ELR (cell line): ENCODE data around the gene C5.
A peak's percentile ranks its signal among the peaks of the same experiment; 100 is the strongest.

Source experiments
- DNase-seq: peaks from one replicate; pipeline ENCODE4 v3.0.0-alpha.2; 2015; ENCODE audit warnings: low read depth

The C5 gene

DNA sequence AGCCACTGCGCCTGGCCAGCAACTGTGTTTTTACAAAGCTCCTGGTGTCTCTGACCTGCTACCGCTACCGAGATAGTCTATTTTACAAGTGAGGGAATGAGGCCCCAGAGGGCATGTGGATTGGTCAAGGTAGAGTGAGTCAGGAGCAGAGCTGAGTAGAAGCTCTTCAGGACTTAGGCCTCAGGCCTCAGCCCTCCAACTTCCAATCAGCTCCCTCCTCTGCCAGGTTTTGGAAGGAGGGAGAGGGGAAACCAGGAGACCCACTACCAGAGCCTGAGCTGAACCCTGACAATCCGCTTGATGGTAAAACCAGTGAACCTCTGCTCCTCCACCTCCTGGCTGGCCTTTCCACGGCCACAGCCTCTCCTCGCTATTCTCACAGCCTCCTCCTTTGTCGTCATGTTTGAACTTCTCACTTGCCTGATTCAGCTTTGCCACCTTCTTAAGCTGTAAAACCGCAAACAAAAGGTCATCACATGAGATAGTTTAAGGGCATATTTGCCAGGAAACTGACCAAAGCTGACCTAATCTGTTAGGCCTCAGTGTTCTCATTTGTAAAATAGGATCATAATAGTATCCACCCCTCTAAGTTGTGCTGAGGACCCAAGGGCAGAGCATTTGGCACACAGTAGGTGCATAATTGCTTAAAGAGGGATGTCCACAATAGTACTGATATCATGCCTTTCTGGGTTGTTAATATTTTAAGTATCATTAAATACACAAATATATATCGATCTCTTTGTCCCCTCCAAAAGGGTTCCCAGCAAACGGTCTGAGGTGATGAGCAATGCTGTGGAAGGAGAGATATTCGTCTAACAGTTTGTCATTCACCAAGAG is 125.2 kb downstream of the C5 start:
- DNase-seq, result peak; percentile 39

DNA sequence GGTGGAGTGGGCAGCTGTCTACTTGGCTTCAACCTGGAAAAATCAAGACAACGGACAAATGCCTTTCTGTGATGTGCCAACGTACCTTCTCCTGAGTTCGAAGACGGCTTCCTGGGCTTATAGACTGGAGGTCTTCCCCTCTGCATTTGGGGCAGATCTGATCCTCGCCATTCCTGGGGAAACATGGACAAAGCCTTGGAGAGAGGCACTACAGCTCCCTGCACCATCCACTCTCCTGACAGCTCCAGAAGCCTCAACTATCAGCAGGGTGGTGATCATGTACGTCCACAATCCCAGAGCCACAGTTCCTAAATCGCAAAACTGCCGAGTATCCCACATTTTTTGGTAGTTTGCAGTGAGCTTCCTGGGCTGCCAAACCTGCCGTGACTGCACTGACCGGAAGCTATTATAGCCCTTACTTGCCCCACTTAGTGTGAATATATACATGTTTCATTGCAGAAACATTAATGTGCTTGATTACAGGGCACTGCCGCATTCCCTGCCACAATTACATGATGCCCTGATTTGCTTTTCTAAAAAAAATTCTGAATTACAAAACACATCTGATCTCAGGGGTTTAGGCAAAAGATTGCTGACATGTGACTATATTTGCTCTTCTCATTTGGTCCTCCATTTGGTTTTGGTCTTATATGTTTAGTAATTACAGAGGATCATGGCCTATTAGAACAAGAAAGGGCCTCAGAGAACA is 126.3 kb downstream of the C5 start:
- DNase-seq, result no peak

DNA sequence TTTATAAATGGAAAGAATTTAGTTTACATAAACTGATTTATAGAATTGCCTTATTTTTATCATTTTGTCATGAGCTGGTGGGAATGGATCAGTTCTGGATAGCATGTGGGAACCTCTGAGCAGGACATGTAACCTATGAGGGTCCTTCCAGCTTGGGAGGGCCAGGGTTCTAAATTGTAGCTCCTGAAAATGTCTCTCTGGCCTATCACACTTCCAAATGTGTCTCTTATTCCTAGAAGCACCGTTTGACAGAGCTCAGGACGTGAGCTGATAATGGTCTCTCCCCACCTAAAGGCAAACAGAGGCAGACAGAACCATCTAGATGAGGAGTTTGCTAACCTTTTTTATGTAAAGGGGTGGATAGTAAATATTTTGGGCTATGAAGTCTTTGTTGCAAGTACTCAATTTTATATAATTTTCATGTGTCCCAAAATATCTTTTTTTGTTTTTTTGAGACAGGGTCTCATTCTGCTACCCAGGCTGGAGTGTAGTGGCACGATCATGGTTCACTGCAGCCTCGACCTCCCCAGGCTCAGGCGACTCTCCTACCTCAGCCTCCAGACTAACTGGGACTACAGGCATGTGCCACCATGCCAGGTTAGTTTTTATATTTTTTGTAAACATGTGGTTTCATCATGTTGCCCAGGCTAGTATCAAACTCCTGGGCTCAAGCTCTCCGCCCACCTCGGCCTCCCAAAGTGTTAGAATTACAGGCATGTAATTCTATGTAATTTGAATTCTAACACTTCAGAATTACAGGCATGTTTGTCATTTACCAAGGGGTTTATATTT is 127.5 kb downstream of the C5 start:
- no peak for DNase-seq

DNA sequence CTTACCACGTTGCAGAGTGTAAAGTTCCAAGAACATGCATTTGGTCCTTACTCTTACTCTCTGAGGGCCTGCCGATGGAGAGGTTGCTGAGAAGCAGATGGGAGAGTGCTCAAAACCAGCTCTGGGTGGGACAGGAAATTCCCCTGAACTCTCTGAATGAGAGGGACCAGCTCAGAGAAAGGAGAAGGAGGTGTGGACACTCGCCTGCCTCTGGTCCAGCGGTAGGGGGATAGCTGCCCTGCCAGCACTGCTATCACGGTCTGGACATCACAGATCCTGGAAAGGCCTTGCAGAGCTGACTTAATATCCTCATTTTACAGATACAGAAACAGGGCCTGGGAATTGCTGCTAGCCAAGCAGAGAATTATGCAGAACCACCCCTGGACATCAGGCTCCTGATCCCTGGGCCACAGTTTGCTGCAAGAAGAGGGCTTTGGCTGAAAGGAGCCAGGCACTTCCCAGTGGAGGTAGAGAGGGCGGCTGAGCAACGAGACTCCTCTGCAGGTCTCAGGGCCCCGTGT is 128.4 kb downstream of the C5 start:
- DNase-seq, result no peak

DNA sequence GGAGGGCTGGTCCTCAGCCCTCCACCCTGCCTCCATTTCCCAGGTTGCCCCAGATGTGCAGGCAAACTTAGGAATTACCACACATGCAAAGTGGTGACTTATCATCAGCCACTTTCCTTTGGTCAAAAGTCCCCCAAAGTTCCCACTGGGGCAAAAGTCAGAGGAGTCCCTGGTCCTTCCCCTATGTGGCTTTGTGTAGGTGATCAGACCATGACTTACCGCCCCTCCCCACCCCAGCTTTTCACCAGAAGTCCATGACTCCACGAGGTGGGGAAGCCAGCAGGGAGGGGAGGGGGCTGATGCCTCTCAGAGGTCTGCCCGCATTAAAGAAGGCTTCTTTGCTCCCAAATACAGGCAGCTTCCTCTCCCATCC is 129.3 kb downstream of the C5 start:
- DNase-seq, result no peak

DNA sequence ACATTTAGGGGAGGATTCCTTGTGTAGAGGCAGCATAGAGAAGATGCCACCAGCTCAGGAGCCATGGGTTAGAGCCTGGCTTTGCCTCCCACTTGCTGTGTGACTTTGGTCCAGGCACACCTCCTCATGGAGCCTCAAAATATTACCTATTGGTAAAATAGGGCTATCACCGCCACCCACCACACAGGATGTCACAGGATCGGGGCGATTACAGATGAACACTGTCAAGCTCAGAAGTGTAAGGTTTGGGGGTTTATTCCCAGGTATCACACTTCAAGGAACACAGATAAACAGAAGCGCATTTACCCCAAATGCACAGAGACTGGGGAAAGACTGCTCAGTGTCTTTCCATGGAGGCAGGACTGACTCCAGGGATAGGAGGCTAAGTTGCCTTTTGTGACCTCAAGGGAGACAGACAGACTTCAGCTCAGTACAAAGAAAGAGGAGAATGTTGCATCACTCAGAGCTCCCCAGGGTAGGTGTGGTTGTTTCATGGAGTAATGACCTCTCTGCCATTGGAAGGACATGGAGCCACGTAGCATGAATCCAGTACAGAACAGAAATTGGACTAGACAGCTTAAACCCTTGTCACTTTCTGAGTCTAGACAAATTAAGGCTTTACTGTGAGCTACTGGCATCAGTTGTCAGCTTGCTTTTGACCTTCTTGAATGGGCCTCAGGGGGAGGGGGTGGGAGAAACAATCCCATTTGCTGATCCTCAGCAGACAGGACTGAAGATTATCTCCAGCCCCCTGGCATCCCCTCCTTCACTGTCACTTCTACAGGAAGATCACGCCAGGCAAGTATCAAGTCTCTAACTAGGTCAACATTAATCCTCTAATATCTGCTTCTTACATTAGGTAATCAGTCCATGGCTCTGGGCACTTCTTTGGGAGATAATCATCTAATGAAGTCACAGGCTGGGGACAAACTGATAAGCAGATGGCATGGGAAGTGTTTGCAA is 130.0 kb downstream of the C5 start:
- DNase-seq, result no peak

DNA sequence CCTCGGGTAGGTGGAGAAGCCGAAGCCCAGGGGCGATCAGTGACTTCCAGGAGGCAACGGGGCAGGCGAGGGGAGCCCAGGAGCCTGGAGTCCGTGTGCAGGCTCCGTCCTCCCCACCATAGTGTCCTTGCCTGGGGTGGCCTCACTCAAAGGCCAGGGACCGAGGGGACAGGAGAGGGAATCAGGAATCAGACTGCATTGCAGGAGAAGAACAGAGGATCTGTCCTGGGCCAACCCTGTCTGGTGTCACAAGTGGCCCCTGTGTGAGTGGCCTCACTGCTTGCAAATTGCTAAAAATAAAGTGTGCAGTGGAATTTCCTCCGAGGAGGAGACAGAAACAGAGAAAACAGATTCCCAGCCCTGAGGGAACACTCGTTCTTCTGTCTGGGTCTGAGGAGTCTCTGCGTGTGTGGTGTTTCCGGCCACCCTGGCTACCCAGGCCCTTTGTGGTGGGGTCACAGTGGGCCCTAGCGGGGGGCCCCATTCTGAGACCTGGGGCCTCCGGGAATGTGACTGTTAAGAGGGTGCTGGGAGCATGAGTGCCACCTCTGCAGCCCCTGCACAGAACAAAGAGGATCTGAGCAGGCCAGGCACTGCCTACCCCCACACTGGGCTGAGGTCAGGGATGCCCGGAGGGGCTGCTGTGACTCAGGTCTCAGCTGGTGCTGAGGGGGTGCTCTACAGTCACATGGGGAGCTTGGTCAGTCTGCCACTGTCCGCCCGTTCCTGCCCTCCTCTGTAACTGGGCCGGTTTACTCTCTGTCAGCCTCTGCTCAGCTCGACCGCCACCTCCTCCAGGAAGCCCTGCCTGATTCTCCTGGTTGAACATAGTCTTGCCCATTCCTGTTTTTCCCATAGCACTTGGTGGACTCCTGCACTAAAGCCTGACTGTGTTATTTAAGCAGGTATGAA is 130.9 kb downstream of the C5 start:
- DNase-seq, result peak; percentile 70

DNA sequence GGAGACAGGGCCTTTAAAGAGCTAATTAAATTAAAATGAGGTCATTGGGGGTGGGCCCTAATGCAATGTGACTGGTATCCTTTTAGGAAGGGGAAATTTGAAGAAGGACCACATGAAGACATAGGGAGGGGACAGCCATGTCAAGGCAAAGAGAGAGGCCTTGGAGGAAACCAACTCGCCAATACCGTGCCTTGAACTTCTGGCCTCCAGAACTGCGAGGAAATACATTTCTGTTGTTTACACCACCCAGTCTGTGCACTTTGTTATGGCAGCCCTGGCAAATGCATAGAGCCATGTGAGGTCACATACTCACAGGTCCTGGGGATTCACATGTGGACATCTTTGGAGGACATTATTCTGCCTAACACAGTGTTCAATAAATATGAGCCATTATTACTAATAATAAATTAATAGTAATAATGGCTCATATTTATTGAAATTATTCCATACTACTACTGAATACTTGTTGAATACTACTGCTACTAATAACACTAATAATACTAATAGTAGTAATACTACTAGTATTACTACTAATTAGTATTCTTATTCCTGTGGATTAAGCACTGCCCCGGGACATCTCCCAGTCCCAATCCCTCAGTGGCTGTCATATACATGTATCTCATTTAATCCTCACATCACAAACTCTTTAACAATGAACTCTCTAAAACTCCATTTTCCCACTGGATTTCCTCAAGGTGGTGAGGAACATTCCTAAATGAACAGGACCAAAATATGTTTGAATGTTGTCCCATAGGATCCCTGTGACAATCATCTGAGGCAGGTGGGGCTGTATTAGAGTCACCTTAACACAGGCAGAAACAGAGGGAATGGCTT is 131.9 kb downstream of the C5 start:
- DNase-seq, result no peak

DNA sequence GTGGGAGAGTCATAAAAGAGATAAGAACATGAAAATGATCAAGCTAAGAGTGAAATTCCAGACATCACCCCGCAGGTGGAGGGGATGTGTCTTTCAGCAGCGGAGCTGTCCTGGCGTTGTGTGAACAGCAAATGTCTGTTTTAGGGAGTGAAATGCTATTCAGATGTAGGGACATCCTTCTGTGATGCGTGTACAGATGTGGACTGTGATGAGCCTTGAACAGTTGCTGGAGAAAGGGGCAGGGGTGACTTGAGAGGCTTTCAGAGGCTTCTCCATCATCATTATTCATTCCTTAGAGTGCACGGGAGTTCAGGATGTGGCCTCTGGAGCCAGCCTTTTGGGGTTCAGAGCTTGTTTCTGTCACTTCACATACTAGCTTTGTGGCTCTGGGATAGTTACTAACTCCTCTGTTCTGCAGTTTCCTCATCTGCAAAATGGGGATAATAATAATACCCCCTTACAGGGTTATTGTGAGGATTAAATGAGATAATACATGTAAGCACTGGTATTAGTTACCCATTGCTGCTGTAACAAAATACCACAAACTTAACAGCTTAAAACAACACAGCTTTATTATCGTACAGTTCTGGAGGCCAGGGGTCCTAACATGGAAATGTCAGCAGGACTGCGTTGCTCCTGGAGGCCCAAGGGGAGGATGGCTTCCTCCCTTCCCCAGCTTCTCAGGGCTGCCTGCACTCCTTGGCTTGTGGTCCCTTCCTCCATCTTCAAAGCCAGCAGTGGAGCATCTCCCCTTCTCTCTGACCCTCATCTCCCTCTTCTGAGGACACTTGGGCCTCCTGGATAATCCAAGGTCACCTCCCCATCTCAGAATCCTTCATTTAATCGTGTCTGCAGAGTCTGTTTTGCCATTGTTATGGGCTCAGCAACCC is 132.8 kb downstream of the C5 start:
- no peak for DNase-seq

DNA sequence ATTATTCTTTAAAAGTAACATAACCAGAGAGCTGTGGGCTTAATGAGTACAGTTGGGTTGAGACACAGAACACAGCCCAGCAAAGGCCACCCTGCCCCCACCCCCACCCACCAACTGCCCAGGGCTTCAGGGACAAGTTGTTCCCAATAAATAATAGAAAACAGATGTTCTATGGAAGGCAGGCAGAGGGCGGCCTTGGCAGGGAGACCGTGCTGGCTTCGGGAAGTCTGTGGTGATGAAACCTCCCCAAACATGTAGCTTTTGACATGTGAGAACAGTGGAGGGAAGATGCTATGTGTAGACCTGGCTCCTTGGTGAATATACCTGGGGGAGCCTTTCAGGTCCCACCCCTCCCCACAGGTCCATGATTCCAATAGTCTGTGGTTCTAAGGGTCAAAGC is 133.5 kb downstream of the C5 start:
- DNase-seq, result no peak

DNA sequence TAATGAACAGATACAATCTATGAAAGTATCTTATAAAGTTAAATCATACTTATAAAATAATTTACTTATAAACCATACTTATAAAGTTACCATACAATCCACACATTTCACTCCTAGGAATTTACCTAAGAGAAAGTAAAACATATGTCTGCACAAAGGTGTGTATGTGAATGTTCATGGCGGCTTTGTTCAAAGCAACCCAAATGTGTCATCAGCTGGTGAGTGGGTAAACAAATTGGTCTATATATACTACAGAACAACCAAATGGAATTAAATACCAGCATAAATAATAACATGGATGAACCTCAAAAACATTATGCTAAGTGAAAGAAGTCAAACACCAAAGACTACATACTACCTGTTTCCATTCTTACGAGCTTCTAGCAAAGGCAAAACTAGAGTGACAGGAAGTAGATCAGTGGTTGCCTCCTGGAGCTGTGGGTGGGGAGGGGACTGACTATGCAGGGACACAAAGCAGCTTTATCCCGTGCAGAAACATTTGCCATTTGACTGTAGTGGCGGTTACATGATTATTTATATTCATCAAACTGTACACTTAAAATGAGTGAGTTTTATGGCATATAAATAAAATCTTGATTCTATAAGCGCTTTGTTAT is 134.1 kb downstream of the C5 start:
- DNase-seq, result no peak

DNA sequence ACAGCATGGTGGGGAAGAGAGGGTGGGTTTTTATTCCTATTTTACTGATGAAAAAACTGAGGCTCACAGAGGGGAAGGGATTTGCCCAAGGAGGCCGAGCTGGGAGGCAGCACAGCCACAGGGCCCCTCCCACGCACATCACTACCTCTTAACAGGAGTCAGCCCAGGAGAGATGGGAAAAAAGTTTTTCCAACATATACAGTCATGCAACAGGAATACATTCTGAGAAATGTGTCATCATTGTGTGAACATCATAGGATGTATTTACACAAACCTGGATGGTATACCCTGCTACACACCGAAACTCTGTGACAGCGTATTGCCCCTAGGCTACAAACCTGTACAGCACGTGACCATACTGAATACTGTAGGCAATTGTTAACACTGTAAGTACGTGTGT is 135.1 kb downstream of the C5 start:
- peak; percentile 85 for DNase-seq

DNA sequence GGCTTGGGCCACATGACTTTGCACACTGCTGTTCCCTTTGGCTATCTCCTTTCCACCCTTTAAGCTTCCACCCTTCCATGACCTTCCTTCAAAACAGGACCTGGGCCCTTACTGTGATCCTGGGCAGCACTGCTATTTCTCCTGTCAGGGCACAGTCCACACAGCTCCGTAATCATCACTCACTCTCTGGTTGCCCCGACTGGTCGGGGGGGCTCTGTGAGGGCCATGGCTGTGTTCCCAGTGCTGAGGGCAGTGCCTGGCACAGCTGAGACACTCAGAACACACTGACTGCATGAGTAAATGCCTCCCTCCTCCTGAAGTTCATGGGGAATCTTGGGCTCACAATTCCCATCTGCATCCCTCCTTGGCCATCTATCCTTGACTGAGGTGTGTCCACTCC is 135.7 kb downstream of the C5 start:
- no peak for DNase-seq

DNA sequence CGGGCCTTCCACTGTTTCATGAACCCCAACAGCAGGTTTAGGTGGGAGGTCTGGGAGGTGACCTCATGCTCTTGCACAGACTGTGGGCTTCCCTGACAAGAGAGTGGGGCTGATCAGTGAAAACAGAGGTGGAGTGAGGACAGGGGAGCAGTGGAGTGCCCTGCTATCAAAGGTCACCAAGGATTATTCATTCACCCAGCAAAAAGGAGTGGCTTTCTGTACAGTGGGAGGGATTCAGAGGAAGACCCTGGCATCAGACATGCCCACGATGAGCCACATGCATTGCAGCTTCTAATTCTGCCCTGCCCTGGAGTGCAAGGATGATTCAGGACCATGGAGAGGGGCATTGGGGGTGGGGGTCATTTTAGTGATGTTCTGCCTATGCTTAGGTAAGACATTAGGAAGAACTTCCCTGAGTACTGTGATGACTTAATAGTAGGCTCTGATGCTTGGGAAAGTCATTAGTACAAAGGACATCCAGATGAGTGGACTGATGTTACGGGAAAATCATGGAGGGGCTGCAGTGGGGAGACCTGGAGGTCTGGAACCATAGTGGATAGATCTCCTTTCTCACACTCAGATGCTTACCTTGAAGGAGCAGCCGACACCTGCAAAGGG is 136.3 kb downstream of the C5 start:
- no peak for DNase-seq

DNA sequence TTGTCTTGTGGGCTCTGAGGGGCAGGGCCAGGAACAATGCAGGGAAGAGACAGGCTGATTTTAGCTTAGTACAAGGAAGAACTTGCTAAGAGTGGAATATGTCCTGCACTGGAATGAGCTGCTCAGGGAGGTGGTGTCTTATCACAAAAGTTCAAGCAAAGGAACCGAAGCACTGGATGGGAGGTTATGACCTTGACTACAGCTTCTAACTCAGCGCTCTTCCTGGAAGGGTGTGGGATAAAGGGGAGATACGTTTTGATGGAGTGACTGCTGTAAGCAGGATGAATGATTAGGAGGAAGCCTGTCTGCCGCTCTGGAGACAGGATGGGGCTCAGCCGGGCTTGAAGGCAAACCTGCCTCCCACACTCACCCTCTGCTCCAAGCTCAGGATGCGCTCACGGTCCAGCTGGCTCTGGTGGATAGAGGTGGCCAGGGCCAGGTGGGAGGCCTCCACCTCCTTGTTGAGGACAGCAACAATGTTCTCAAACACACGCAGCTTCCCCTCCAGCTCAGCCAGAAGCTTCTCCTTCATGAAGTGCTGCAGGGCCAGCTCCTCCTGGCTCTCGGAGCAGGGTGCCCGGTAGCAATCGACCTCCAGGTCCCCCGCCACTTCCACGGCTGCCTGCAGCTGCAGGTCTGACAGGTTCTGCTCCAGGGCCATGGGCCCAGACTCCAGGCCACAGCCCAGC is 137.0 kb downstream of the C5 start:
- no peak for DNase-seq

DNA sequence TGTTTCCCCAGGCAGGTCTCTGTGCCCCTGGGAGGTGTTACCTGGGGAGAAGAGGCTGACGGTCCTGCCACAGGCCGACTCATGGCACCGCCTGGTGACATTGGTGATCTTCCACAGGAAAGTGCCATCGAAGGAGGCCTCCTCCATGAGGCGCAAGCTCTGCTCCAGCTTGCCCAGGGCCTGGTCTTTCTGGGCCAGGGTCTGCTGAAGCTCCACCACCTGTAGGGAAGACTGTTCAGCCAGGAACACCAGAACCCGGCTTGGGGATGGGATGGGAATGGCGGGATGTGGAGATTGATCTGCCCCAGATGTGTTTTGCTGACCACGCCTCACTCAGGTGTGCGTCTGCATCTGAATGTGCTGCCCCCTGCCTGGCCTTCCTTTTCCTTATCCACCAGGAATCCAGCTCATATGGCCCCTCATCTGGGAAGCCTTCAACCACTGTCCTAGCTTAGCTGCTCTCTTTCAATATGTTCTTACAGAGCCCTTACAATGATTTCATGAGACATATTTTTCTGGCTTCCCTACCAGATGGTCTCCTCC is 138.7 kb downstream of the C5 start:
- DNase-seq, result no peak

DNA sequence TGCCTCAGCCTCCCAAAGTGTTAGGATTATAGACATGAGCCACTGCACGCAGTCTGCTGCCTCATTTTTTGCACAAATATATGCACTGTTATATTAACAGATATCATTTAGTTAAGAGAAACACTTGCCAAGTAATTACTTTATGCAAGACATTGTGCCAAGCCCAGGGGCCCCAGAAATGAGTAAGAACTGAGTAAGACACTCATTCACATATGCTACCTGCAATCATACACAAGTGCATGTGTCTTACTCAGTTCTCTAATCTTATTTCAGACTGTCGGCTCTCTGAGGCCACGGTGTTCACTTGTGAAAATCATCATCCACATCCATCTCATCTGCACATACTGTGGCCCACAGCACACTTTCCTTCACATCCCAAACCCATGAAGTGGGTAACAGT is 139.4 kb downstream of the C5 start:
- DNase-seq, result peak; percentile 43
